GM10266 (cell line): ENCODE results near the gene ATG14.

Experiments used
- DNase-seq: peaks from one replicate; pipeline ENCODE4 v3.0.0; 2012; ENCODE audit errors: extremely low spot score
- TF ChIP-seq, protein P1 (sequence below): IDR thresholded peaks from 2 replicates; pipeline ENCODE4 v1.5.1; 2012; ENCODE audit warnings: mild to moderate bottlenecking, low read depth; ENCODE audit not compliant: control insufficient read depth, insufficient read depth; ENCODE audit errors: missing control alignments

ATG14 gene

DNA sequence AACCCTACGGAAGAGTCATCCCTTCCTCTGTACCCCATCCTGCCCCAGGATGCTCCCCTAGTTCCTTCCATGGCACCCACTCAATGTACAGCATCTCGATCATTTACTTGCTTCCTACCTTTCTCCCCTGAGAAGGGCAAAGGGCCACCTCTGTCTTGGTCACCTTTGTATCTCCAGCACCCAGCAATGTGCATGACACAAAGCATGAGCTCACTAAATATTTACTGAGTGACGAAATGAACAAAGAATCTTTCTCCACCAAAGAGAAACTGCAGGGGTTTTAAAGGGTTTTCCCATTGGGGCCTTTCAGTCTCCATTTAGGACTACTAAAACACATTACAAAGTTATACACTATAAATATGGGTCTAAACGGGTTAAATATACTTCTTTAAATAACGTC lies 30.6 kb downstream of the ATG14 start:
- TF ChIP-seq, protein P1, sequence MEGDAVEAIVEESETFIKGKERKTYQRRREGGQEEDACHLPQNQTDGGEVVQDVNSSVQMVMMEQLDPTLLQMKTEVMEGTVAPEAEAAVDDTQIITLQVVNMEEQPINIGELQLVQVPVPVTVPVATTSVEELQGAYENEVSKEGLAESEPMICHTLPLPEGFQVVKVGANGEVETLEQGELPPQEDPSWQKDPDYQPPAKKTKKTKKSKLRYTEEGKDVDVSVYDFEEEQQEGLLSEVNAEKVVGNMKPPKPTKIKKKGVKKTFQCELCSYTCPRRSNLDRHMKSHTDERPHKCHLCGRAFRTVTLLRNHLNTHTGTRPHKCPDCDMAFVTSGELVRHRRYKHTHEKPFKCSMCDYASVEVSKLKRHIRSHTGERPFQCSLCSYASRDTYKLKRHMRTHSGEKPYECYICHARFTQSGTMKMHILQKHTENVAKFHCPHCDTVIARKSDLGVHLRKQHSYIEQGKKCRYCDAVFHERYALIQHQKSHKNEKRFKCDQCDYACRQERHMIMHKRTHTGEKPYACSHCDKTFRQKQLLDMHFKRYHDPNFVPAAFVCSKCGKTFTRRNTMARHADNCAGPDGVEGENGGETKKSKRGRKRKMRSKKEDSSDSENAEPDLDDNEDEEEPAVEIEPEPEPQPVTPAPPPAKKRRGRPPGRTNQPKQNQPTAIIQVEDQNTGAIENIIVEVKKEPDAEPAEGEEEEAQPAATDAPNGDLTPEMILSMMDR, result no peak
- no peak for DNase-seq

DNA sequence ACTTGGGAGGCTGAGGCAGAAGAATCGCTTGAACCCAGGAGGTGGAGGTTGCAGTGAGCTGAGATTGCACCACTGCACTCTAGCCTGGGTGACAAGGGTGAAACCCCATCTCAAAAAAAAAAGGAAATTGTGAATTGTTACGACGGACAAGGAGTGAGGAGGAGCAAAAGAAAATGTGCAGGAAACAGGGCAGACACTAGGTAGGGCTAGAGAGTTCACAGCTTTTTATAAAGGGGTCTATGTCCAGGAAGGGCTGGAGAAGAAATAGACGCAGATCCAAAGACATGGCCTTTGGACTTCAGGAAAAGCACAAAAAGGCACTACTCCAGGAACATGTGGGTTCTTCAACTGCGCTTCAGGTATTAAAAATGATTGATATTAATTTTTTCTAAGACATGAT lies 34.4 kb downstream of the ATG14 start:
- DNase-seq, result no peak
- TF ChIP-seq, protein P1, result no peak

DNA sequence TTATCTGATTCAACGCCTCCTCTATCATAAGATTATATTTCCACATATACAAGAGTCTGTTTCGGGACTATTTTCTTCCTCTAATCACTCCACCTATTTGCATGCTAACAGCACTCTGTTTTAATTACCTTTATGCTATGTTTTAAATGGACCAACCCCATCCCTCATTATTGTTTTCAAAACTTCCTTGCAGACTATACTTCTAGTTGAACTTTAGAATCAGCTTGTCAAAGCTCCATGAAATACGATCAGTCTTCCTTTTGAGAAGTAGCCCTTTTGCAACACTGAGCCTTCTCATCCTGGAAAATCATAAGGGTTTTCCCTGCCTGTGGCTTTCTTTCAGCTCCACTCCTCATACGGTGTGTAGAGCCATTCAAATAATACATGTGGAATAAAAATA lies 36.9 kb downstream of the ATG14 start:
- TF ChIP-seq, protein P1, result no peak
- DNase-seq, result no peak

DNA sequence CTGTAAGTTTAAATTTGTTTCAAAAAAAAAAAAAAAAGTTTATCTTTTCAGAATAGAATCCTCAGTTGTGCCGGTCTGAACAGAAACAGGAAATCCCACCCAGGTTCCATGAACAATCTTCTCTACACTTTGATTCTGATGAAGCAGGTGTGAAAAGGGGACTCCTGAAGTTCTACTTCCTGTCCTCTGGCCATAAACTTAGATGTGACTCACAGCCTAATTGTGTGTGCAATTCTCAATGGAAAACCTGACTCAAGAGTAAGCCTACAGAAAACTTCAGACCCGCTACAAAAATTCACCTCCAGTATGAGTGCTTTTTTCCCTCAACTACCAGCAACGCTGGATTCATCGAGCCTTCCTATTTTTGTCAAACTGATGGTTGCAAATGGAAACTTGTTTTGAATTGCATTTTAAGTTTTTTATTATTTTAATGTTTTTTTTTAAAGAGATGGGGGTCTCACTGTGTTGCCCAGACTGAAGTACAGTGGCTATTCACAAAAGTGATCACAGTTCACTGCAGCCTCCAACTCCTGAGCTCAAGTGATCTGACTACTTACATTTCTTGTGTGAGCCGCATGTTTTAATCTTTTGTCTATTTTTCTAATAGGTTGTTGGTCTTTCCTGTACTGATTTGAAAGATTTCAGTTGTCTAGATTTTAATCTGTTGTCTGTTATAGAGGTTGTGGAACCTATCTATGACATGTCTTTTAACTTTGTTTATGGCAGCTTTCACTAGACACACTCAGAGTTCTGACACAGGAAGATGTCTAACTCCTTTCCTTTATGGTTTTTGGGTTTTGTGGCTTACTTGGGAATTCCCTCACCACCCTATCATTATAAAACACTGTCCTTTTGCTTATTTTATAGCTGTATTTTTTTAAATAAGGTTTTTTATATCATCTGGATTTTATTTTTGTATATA lies 37.6 kb downstream of the ATG14 start:
- DNase-seq, result peak; percentile 52
- TF ChIP-seq, protein P1, result no peak

DNA sequence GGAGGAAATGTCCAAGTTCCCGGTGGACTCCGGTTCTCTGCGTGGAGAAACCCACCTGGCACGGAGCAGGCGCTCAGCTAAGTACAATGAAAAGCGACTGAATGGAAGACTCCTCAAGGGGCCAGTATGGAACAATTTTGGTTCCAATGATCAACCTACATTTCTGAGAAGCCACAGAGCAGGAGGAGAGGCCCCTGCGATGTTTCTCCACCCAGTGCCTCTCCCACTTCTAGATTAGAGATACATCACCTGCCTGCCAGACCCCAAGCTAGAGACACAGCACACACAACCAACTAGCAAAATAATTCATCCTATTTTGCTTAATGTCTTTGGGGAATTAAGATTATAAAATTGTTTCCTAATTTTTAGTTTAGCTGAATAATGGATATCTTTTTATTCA lies 38.8 kb downstream of the ATG14 start:
- TF ChIP-seq, protein P1, result no peak
- no peak for DNase-seq

DNA sequence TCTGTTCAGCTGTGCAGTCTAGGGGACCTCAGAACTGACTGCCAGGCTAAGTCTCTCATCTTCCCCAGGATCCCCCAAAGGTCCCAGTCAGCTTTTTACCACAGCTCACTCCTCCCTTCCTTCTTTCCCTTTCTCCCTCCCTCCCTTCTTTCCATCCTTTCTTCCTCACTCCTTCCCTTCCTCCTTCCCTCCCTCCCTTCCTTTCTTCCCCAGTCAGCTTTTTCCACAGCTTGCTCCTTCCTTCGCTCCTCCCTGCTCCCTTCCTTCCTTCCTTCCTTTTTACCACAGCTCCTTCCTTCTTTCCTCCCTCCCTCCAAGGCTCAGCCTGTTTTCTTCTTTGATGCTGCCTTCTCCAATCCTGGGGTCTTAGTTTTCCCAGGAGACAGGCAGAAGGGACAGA lies 39.2 kb downstream of the ATG14 start:
- DNase-seq, result no peak

More for the DNA sequence above, 39.2 kb downstream of the ATG14 start:
- TF ChIP-seq, protein P1, result no peak
